T47D (cell line): ENCODE results near the gene MAMDC4.

ENCODE experiments used
- DNase-seq, 2 experiments: peaks; one replicate each; pipeline versions ENCODE4 v3.0.0 to v3.0.0-alpha.2; 2011 to 2012; ENCODE audit warnings: low read depth in 1 of 2, low spot score in 1 of 2
- JUND ChIP-seq: IDR thresholded peaks from 2 replicates; pipeline ENCODE4 v1.6.1; 2012; ENCODE audit warnings: low read depth
- in situ Hi-C: cut with HindIII; loops from 2 replicates; pipeline ENCODE4 v1.10.0; 2016; ENCODE audit warnings: low sequenced_read_pairs, low pct_unique_long_range_greater_than_20kb

MAMDC4 gene

GRCh38 chr9:136852664-136853595, 784 bp downstream of the MAMDC4 start:
- no peak for TF ChIP-seq JUND
- in situ Hi-C loops = no loop called here
- DNase-seq = no peak

- no peak for TF ChIP-seq JUND
- DNase-seq = no peak
- in situ Hi-C loops = no loop called here
These were observed 1.5 kb downstream of the MAMDC4 start for GRCh38 chr9:136853596-136854112.

GRCh38 chr9:136854113-136854841, 2.1 kb downstream of the MAMDC4 start:
- TF ChIP-seq JUND = no peak
- no peak for DNase-seq
- in situ Hi-C loops = no loop called here

- no peak for TF ChIP-seq JUND
- in situ Hi-C loops = no loop called here
- no peak for DNase-seq
These were observed 2.8 kb downstream of the MAMDC4 start for GRCh38 chr9:136854842-136855460.

GRCh38 chr9:136855461-136856078, 3.4 kb downstream of the MAMDC4 start:
- in situ Hi-C loops = no loop called here
- no peak for TF ChIP-seq JUND

GRCh38 chr9:136856079-136856476, 3.9 kb downstream of the MAMDC4 start:
- in situ Hi-C loops = no loop called here
- DNase-seq = no peak
- TF ChIP-seq JUND = no peak

More at GRCh38 chr9:136855461-136856078, 3.4 kb downstream of the MAMDC4 start:
- no peak for DNase-seq

- DNase-seq = no peak
- in situ Hi-C loops = no loop called here
- TF ChIP-seq JUND = no peak
These were observed 4.5 kb downstream of the MAMDC4 start for GRCh38 chr9:136856541-136857141.

GRCh38 chr9:136857166-136857565, 5.0 kb downstream of the MAMDC4 start:
- no peak for DNase-seq
- TF ChIP-seq JUND = no peak
- in situ Hi-C loops = no loop called here

GRCh38 chr9:136857581-136858412, 5.7 kb downstream of the MAMDC4 start:
- DNase-seq = no peak
- in situ Hi-C loops = no loop called here

GRCh38 chr9:136858452-136858843, 6.3 kb downstream of the MAMDC4 start:
- no peak for DNase-seq
- TF ChIP-seq JUND = no peak
- in situ Hi-C loops = no loop called here

More at GRCh38 chr9:136857581-136858412, 5.7 kb downstream of the MAMDC4 start:
- no peak for TF ChIP-seq JUND

- in situ Hi-C loops = no loop called here
- TF ChIP-seq JUND = no peak
- DNase-seq = peak in 1 of 2 experiments; percentile 76
These were observed 7.0 kb downstream of the MAMDC4 start for GRCh38 chr9:136858844-136859757.
